HepG2 (cell line): ENCODE data around the gene COL2A1.

Experiments used
- CTCF ChIP-seq: sonication (generic); formaldehyde crosslinking; IDR thresholded peaks from 2 replicates; pipeline ENCODE4 v1.5.0; 2020; ENCODE audit warnings: mild to moderate bottlenecking, missing genetic modification reagents, moderate library complexity
- FOXA3 ChIP-seq: IDR thresholded peaks from 2 replicates; pipeline ENCODE4 v1.6.1; 2016; ENCODE audit warnings: missing genetic modification reagents, missing compliant biosample characterization
- SCMH1 ChIP-seq: sonication (generic); formaldehyde crosslinking; IDR thresholded peaks from 2 replicates; pipeline ENCODE4 v1.9.0; 2021; ENCODE audit warnings: missing genetic modification reagents, mild to moderate bottlenecking, borderline replicate concordance
- SNRNP70 ChIP-seq: fragments of 200-400 bp; formaldehyde crosslinking; IDR thresholded peaks from 2 replicates; pipeline ENCODE4 v1.6.1; 2017; ENCODE audit warnings: mild to moderate bottlenecking, low read depth, low read length, moderate library complexity
- THAP7 ChIP-seq: sonication (generic); formaldehyde crosslinking; IDR thresholded peaks from 2 replicates; pipeline ENCODE4 v1.8.1; 2023; ENCODE audit warnings: mild to moderate bottlenecking, missing genetic modification reagents
- YY1 ChIP-seq: IDR thresholded peaks from 2 replicates; pipeline ENCODE4 v1.6.1; 2011; ENCODE audit warnings: low read length, low read depth, moderate library complexity, mild to moderate bottlenecking; ENCODE audit not compliant: insufficient read depth, insufficient replicate concordance
- ZC3H4 ChIP-seq: sonication (generic); formaldehyde crosslinking; IDR thresholded peaks from 2 replicates; pipeline ENCODE4 v1.4.0; 2020; ENCODE audit warnings: missing genetic modification reagents, borderline replicate concordance
- ZFP36 ChIP-seq: fragments of 150-350 bp; IDR thresholded peaks from 2 replicates; pipeline ENCODE4 v1.6.1; 2018; ENCODE audit warnings: borderline replicate concordance, low read length, low read depth; ENCODE audit not compliant: partially characterized antibody
- ZNF34 ChIP-seq: sonication (generic); formaldehyde crosslinking; IDR thresholded peaks from 2 replicates; pipeline ENCODE4 v1.4.0; 2020; ENCODE audit warnings: mild to moderate bottlenecking, missing genetic modification reagents, borderline replicate concordance
- TF ChIP-seq, protein P1 (sequence below), 2 experiments: sonication (generic) in 1 of 2; formaldehyde crosslinking in 1 of 2; IDR thresholded peaks; 2 replicates each; pipeline versions ENCODE4 v1.5.1 to v1.6.1; 2011 to 2020; ENCODE audit warnings: borderline replicate concordance in 1 of 2, low read depth in 1 of 2, low read length in 1 of 2, mild to moderate bottlenecking in 1 of 2, missing genetic modification reagents in 1 of 2, moderate library complexity in 1 of 2
- TF ChIP-seq, protein P2 (sequence below): sonication (generic); formaldehyde crosslinking; IDR thresholded peaks from 2 replicates; pipeline ENCODE4 v1.8.0; 2022; ENCODE audit warnings: mild to moderate bottlenecking, missing genetic modification reagents, borderline replicate concordance
- TF ChIP-seq, protein P3 (sequence below): IDR thresholded peaks from 2 replicates; pipeline ENCODE4 v1.6.1; 2016; ENCODE audit warnings: low read depth, missing genetic modification reagents, missing compliant biosample characterization
- TF ChIP-seq, protein P4 (sequence below): IDR thresholded peaks from 2 replicates; pipeline ENCODE4 v1.6.1; 2012; ENCODE audit warnings: inconsistent platforms
- TF ChIP-seq, protein P5 (sequence below): sonication (generic); formaldehyde crosslinking; IDR thresholded peaks from 2 replicates; pipeline ENCODE4 v1.4.0; 2020; ENCODE audit warnings: missing genetic modification reagents

GRCh38 chr12:48002414-48002730 lies 1.9 kb downstream of the COL2A1 start:
- TF ChIP-seq, protein P1, sequence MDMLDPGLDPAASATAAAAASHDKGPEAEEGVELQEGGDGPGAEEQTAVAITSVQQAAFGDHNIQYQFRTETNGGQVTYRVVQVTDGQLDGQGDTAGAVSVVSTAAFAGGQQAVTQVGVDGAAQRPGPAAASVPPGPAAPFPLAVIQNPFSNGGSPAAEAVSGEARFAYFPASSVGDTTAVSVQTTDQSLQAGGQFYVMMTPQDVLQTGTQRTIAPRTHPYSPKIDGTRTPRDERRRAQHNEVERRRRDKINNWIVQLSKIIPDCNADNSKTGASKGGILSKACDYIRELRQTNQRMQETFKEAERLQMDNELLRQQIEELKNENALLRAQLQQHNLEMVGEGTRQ (IDR thresholded peaks at IDR 0.05; ENCODE audit: low read depth, low read length): no peak
- TF ChIP-seq, protein P1 (CRISPR knock-in tag; IDR thresholded peaks at IDR 0.05; ENCODE audit: borderline replicate concordance): no peak
- TF ChIP-seq FOXA3 (CRISPR knock-in tag): no peak
- TF ChIP-seq, protein P2, sequence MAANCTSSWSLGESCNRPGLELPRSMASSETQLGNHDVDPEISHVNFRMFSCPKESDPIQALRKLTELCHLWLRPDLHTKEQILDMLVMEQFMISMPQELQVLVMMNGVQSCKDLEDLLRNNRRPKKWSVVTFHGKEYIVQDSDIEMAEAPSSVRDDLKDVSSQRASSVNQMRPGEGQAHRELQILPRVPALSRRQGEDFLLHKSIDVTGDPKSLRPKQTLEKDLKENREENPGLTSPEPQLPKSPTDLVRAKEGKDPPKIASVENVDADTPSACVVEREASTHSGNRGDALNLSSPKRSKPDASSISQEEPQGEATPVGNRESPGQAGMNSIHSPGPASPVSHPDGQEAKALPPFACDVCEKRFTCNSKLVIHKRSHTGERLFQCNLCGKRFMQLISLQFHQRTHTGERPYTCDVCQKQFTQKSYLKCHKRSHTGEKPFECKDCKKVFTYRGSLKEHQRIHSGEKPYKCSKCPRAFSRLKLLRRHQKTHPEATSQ (CRISPR knock-in tag): no peak
- TF ChIP-seq, protein P3, sequence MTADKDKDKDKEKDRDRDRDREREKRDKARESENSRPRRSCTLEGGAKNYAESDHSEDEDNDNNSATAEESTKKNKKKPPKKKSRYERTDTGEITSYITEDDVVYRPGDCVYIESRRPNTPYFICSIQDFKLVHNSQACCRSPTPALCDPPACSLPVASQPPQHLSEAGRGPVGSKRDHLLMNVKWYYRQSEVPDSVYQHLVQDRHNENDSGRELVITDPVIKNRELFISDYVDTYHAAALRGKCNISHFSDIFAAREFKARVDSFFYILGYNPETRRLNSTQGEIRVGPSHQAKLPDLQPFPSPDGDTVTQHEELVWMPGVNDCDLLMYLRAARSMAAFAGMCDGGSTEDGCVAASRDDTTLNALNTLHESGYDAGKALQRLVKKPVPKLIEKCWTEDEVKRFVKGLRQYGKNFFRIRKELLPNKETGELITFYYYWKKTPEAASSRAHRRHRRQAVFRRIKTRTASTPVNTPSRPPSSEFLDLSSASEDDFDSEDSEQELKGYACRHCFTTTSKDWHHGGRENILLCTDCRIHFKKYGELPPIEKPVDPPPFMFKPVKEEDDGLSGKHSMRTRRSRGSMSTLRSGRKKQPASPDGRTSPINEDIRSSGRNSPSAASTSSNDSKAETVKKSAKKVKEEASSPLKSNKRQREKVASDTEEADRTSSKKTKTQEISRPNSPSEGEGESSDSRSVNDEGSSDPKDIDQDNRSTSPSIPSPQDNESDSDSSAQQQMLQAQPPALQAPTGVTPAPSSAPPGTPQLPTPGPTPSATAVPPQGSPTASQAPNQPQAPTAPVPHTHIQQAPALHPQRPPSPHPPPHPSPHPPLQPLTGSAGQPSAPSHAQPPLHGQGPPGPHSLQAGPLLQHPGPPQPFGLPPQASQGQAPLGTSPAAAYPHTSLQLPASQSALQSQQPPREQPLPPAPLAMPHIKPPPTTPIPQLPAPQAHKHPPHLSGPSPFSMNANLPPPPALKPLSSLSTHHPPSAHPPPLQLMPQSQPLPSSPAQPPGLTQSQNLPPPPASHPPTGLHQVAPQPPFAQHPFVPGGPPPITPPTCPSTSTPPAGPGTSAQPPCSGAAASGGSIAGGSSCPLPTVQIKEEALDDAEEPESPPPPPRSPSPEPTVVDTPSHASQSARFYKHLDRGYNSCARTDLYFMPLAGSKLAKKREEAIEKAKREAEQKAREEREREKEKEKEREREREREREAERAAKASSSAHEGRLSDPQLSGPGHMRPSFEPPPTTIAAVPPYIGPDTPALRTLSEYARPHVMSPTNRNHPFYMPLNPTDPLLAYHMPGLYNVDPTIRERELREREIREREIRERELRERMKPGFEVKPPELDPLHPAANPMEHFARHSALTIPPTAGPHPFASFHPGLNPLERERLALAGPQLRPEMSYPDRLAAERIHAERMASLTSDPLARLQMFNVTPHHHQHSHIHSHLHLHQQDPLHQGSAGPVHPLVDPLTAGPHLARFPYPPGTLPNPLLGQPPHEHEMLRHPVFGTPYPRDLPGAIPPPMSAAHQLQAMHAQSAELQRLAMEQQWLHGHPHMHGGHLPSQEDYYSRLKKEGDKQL (CRISPR knock-in tag): no peak
- no peak for TF ChIP-seq CTCF (CRISPR knock-in tag)
- TF ChIP-seq, protein P4, sequence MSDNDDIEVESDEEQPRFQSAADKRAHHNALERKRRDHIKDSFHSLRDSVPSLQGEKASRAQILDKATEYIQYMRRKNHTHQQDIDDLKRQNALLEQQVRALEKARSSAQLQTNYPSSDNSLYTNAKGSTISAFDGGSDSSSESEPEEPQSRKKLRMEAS: no peak
- no peak for TF ChIP-seq YY1
- TF ChIP-seq THAP7 (CRISPR knock-in tag): no peak
- no peak for TF ChIP-seq SCMH1 (CRISPR knock-in tag)
- TF ChIP-seq ZNF34 (CRISPR knock-in tag): no peak
- TF ChIP-seq, protein P5, sequence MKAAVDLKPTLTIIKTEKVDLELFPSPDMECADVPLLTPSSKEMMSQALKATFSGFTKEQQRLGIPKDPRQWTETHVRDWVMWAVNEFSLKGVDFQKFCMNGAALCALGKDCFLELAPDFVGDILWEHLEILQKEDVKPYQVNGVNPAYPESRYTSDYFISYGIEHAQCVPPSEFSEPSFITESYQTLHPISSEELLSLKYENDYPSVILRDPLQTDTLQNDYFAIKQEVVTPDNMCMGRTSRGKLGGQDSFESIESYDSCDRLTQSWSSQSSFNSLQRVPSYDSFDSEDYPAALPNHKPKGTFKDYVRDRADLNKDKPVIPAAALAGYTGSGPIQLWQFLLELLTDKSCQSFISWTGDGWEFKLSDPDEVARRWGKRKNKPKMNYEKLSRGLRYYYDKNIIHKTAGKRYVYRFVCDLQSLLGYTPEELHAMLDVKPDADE (CRISPR knock-in tag): no peak
- no peak for TF ChIP-seq SNRNP70
- TF ChIP-seq ZFP36: no peak
- no peak for TF ChIP-seq ZC3H4 (CRISPR knock-in tag)
